Measurements from ENCODE around the gene KRT6A. TPM values are rescaled to one million over a fixed set of nuclear protein-coding genes. Genes with fewer than 3 reads are reported as not detected.

KRT6A gene
- total RNA-seq, 3 donors from 2014 or later (not counting 1 experiment from before 2014, with no cell fraction given) = not detected

- Mint-ChIP-seq H3K4me1 (peaks cover 26 to 35% of the 10 kb centered on the region in 2 donors), H3K27me3 (ENCODE audit: low read depth in 2 of 2) (peaks cover 3 to 10% of the 10 kb centered on the region in 2 donors), H3K9me3 (no peaks in the 10 kb centered on the region), H3K27ac (no peak overlapping the region), H3K4me3 (no peak overlapping the region), H3K36me3 (no peaks in the 10 kb centered on the region)
- H3K4me1 ChIP-seq (ENCODE audit: control insufficient read depth, insufficient read depth, low read length) = peaks cover 13% of the 10 kb centered on the region
- DNase-seq = no peak
- TF ChIP-seq CTCF (IDR thresholded peaks at IDR 0.05) = no peak
- 68% methylated on average over 17 of the region's 18 CpGs for WGBS (ENCODE audit: insufficient coverage)
- ATAC-seq = no peak
- H3K27me3 ChIP-seq (ENCODE audit: control insufficient read depth, insufficient read depth, low read length) = no peaks in the 10 kb centered on the region
- H3K27ac ChIP-seq (ENCODE audit: low read length) = no peak overlapping the region
- no peaks in the 10 kb centered on the region for H3K9me3 ChIP-seq (ENCODE audit: control insufficient read depth, insufficient read depth, low read length)
- intact Hi-C loops (cut with micrococcal nuclease) = no loop called here
- no peak overlapping the region for H3K4me3 ChIP-seq (ENCODE audit: low read length)
- no peaks in the 10 kb centered on the region for H3K36me3 ChIP-seq (ENCODE audit: control insufficient read depth, insufficient read depth, low read length)
These were observed 38.7 kb upstream of the KRT6A start for GRCh38 chr12:52531566-52532300.

GRCh38 chr12:52530905-52531304 lies 37.8 kb upstream of the KRT6A start:
- ATAC-seq (no peak), DNase-seq (no peak)
- intact Hi-C loops (cut with micrococcal nuclease) = no loop called here
- Mint-ChIP-seq H3K4me3 (no peak overlapping the region), H3K27ac (no peak overlapping the region), H3K36me3 (no peaks in the 10 kb centered on the region), H3K4me1 (peaks cover 31 to 43% of the 10 kb centered on the region in 2 donors), H3K27me3 (ENCODE audit: low read depth in 2 of 2) (peaks cover 3 to 10% of the 10 kb centered on the region in 2 donors), H3K9me3 (no peaks in the 10 kb centered on the region)
- no peak overlapping the region for H3K27ac ChIP-seq (ENCODE audit: low read length)
- no peaks in the 10 kb centered on the region for H3K27me3 ChIP-seq (ENCODE audit: control insufficient read depth, insufficient read depth, low read length)
- peaks cover 21% of the 10 kb centered on the region for H3K4me1 ChIP-seq (ENCODE audit: control insufficient read depth, insufficient read depth, low read length)
- H3K9me3 ChIP-seq (ENCODE audit: control insufficient read depth, insufficient read depth, low read length) = no peaks in the 10 kb centered on the region
- WGBS (ENCODE audit: insufficient coverage) = 50% methylated on average over 1 of the region's 2 CpGs
- no peak overlapping the region for H3K4me3 ChIP-seq (ENCODE audit: low read length)
- no peak for TF ChIP-seq CTCF (IDR thresholded peaks at IDR 0.05)
- H3K36me3 ChIP-seq (ENCODE audit: control insufficient read depth, insufficient read depth, low read length) = no peaks in the 10 kb centered on the region

- Mint-ChIP-seq H3K27ac (no peak overlapping the region), H3K27me3 (ENCODE audit: low read depth in 2 of 2) (peaks cover 3 to 10% of the 10 kb centered on the region in 2 donors), H3K4me1 (peaks cover 35 to 48% of the 10 kb centered on the region in 2 donors), H3K4me3 (no peak overlapping the region), H3K9me3 (no peaks in the 10 kb centered on the region), H3K36me3 (no peaks in the 10 kb centered on the region)
- no peak for DNase-seq
- Histone ChIP-seq H3K36me3 (ENCODE audit: control insufficient read depth, insufficient read depth, low read length) (no peaks in the 10 kb centered on the region), H3K9me3 (ENCODE audit: control insufficient read depth, insufficient read depth, low read length) (no peaks in the 10 kb centered on the region), H3K4me1 (ENCODE audit: control insufficient read depth, insufficient read depth, low read length) (peaks cover 26% of the 10 kb centered on the region), H3K27ac (ENCODE audit: low read length) (no peak overlapping the region), H3K4me3 (ENCODE audit: low read length) (no peak overlapping the region), H3K27me3 (ENCODE audit: control insufficient read depth, insufficient read depth, low read length) (no peaks in the 10 kb centered on the region)
- no peak for TF ChIP-seq CTCF (IDR thresholded peaks at IDR 0.05)
- no peak for ATAC-seq
- 71% methylated on average over 2 of the region's 2 CpGs for WGBS (ENCODE audit: insufficient coverage)
- intact Hi-C loops (cut with micrococcal nuclease) = no loop called here
These were observed 37.3 kb upstream of the KRT6A start for GRCh38 chr12:52530366-52530765.

- ATAC-seq (no peak), DNase-seq (no peak)
- H3K4me1 Mint-ChIP-seq = peaks cover 39 to 48% of the 10 kb centered on the region in 2 donors
- intact Hi-C loops (cut with micrococcal nuclease) = no loop called here
- no peak for TF ChIP-seq CTCF (IDR thresholded peaks at IDR 0.05)
- no peaks in the 10 kb centered on the region for H3K9me3 ChIP-seq (ENCODE audit: control insufficient read depth, insufficient read depth, low read length)
- H3K4me1 ChIP-seq (ENCODE audit: control insufficient read depth, insufficient read depth, low read length) = peaks cover 31% of the 10 kb centered on the region
- no peak overlapping the region for H3K27ac Mint-ChIP-seq
- no peak overlapping the region for H3K4me3 ChIP-seq (ENCODE audit: low read length)
- H3K4me3 Mint-ChIP-seq = no peak overlapping the region
- H3K36me3 ChIP-seq (ENCODE audit: control insufficient read depth, insufficient read depth, low read length) = no peaks in the 10 kb centered on the region
- H3K36me3 Mint-ChIP-seq = no peaks in the 10 kb centered on the region
- peaks cover 3 to 10% of the 10 kb centered on the region in 2 donors for H3K27me3 Mint-ChIP-seq (ENCODE audit: low read depth in 2 of 2)
- WGBS (ENCODE audit: insufficient coverage) = 93% methylated on average over 9 of the region's 9 CpGs
- no peaks in the 10 kb centered on the region for H3K27me3 ChIP-seq (ENCODE audit: control insufficient read depth, insufficient read depth, low read length)
- H3K27ac ChIP-seq (ENCODE audit: low read length) = no peak overlapping the region
- H3K9me3 Mint-ChIP-seq = no peaks in the 10 kb centered on the region
These were observed 36.8 kb upstream of the KRT6A start for GRCh38 chr12:52529846-52530245.

All from natural killer cell (primary cell).